ENCODE measurements around the gene CFB.
"Not testable (repeated sequence)": the region's sequence is repeated elsewhere in the genome, so short reads cannot be mapped to it uniquely, and the experiment has no call there.

Gene CFB

GRCh38 chr6:31977816-31978431, 32.0 kb downstream of the CFB start:
- DNase-seq: no peak
- Mint-ChIP-seq H3K9me3 (peaks cover 32% of the 10 kb centered on the region), H3K4me1 (peaks cover 10% of the 10 kb centered on the region), H3K36me3 (ENCODE audit: low read depth) (peaks cover 49% of the 10 kb centered on the region), H3K27me3 (ENCODE audit: low read depth, poor library complexity) (peaks cover 2% of the 10 kb centered on the region), H3K27ac (no peak overlapping the region), H3K4me3 (no peak overlapping the region)
- TF ChIP-seq, protein P1, sequence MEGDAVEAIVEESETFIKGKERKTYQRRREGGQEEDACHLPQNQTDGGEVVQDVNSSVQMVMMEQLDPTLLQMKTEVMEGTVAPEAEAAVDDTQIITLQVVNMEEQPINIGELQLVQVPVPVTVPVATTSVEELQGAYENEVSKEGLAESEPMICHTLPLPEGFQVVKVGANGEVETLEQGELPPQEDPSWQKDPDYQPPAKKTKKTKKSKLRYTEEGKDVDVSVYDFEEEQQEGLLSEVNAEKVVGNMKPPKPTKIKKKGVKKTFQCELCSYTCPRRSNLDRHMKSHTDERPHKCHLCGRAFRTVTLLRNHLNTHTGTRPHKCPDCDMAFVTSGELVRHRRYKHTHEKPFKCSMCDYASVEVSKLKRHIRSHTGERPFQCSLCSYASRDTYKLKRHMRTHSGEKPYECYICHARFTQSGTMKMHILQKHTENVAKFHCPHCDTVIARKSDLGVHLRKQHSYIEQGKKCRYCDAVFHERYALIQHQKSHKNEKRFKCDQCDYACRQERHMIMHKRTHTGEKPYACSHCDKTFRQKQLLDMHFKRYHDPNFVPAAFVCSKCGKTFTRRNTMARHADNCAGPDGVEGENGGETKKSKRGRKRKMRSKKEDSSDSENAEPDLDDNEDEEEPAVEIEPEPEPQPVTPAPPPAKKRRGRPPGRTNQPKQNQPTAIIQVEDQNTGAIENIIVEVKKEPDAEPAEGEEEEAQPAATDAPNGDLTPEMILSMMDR (IDR thresholded peaks at IDR 0.05): no peak

DNA sequence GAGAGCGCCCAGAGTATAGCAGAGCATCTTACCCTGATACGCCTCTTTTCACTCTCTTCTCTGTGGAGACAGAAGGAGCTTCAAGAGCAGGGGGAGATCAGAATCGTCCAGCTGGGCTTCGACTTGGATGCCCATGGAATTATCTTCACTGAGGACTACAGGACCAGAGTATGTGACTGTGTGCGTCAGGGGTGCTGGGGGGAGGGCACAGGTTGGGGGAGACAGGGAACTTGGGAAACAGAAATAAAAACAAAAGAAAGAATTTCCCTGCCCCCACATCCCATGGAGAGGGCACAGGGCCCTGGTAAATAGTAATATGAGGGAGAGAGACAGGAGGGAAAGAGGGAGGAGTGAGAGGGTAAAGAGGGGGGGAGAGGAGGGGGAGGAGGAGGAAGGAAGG, 32.9 kb downstream of the CFB start:
- peaks cover 32% of the 10 kb centered on the region for H3K9me3 Mint-ChIP-seq
- TF ChIP-seq, protein P1 (IDR thresholded peaks at IDR 0.05): no peak
- peaks cover 2% of the 10 kb centered on the region for H3K27me3 Mint-ChIP-seq (ENCODE audit: low read depth, poor library complexity)
- peaks cover 39% of the 10 kb centered on the region for H3K36me3 Mint-ChIP-seq (ENCODE audit: low read depth)
- H3K27ac Mint-ChIP-seq: no peak overlapping the region
- peaks cover under 1% of the 10 kb centered on the region for H3K4me1 Mint-ChIP-seq
- H3K4me3 Mint-ChIP-seq: no peak overlapping the region
- no peak for DNase-seq

GRCh38 chr6:31979238-31979898, 33.5 kb downstream of the CFB start:
- H3K9me3 Mint-ChIP-seq: peaks cover 27% of the 10 kb centered on the region
- DNase-seq: no peak
- TF ChIP-seq, protein P1 (IDR thresholded peaks at IDR 0.05): no peak
- no peak overlapping the region for H3K27ac Mint-ChIP-seq
- no peak overlapping the region for H3K4me3 Mint-ChIP-seq
- H3K27me3 Mint-ChIP-seq (ENCODE audit: low read depth, poor library complexity): peaks cover 2% of the 10 kb centered on the region
- peaks cover 34% of the 10 kb centered on the region for H3K36me3 Mint-ChIP-seq (ENCODE audit: low read depth)
- H3K4me1 Mint-ChIP-seq: no peaks in the 10 kb centered on the region

DNA sequence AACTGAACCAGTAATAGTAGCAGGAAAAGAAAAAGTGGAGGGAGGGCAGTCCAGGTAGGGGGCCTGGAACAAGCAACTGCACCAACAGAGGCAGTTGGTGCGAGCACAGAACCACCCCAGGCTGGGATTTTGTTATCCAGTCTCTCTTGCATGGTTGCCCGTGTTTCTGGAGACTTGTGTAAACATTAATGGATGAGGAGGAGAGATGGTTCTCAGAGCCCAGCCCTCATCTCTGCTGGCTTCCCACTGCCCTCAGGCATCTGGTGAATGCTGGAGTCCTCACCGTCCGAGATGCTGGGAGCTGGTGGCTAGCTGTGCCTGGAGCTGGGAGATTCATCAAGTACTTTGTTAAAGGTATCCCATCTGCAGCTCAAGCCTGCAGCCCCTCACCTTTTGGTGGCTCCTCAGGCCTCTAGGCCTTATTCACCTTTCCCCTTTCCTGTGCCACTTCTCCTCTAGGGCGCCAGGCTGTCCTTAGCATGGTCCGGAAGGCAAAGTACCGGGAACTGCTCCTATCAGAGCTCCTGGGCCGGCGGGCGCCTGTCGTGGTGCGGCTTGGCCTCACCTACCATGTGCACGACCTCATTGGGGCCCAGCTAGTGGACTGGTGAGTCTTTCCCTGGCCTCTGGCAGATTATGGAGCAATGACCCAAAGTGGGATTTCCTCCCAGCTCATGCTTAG, 34.4 kb downstream of the CFB start:
- Mint-ChIP-seq H3K9me3 (peaks cover 17% of the 10 kb centered on the region), H3K36me3 (ENCODE audit: low read depth) (peaks cover 24% of the 10 kb centered on the region)
- not testable (repeated sequence) for DNase-seq; H3K4me3 Mint-ChIP-seq; H3K4me1 Mint-ChIP-seq; H3K27me3 Mint-ChIP-seq (ENCODE audit: low read depth, poor library complexity); H3K27ac Mint-ChIP-seq

GRCh38 chr6:31980998-31981397, 35.1 kb downstream of the CFB start:
- DNase-seq; H3K4me3 Mint-ChIP-seq; H3K4me1 Mint-ChIP-seq; H3K27me3 Mint-ChIP-seq (ENCODE audit: low read depth, poor library complexity); H3K27ac Mint-ChIP-seq: not testable (repeated sequence)
- H3K36me3 Mint-ChIP-seq (ENCODE audit: low read depth): peaks cover 20% of the 10 kb centered on the region
- H3K9me3 Mint-ChIP-seq: peaks cover 14% of the 10 kb centered on the region

DNA sequence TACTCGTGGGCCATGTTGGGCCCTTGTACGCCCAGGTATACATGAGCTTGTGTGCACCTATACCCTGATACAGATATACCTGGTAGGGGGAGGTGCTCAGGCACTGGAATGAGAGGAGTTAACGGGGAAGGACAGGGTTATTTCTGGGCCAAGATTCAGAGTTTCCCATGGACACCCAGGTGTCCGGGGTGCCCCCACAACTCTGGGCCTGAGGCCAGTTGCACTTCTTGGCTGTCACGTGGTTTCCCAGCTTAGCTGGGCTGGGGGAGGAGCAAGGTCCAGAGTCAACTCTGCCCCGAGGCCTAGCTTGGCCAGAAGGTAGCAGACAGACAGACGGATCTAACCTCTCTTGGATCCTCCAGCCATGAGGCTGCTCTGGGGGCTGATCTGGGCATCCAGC, 35.8 kb downstream of the CFB start, which contains the start of gene C4A:
TSS of gene C4A (plus strand) at position 314 of the 400 bp plus-strand sequence. CDS start at position 365, 51 bp downstream.
- H3K9me3 Mint-ChIP-seq: peaks cover 12% of the 10 kb centered on the region

DNA sequence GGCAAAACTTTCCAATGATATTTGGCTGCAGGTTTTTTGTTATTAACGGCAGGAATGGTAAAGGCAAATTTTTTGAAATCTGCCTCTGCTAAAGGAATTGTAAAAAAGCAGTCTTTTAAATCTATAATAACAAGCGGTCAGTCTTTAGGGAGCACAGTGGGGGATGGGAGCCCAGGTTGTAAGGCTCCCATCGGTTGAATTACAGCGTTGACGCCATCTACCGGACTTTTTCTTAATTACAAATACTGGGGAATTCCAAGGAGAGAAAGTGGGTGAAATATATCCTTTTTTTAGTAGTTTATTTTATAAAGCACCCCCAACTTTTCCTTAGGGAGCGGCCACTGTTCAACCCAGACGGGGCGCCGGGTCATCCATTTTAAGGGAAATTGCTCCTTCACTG, 43.5 kb downstream of the CFB start:
- H3K27ac Mint-ChIP-seq; DNase-seq; H3K9me3 Mint-ChIP-seq; H3K4me1 Mint-ChIP-seq; H3K4me3 Mint-ChIP-seq; H3K36me3 Mint-ChIP-seq (ENCODE audit: low read depth); H3K27me3 Mint-ChIP-seq (ENCODE audit: low read depth, poor library complexity): not testable (repeated sequence)

More for the DNA sequence above, 35.8 kb downstream of the CFB start, which contains the start of gene C4A:
- not testable (repeated sequence) for DNase-seq; H3K27me3 Mint-ChIP-seq (ENCODE audit: low read depth, poor library complexity); H3K4me1 Mint-ChIP-seq; H3K27ac Mint-ChIP-seq; H3K4me3 Mint-ChIP-seq
- H3K36me3 Mint-ChIP-seq (ENCODE audit: low read depth): peaks cover 18% of the 10 kb centered on the region

GRCh38 chr6:31994421-31994820, 48.5 kb downstream of the CFB start:
- H3K9me3 Mint-ChIP-seq, H3K4me3 Mint-ChIP-seq: not testable (repeated sequence)

GRCh38 chr6:31996385-31996784, 50.5 kb downstream of the CFB start:
- H3K9me3 Mint-ChIP-seq; H3K4me3 Mint-ChIP-seq; H3K27me3 Mint-ChIP-seq (ENCODE audit: low read depth, poor library complexity); H3K4me1 Mint-ChIP-seq; H3K36me3 Mint-ChIP-seq (ENCODE audit: low read depth); H3K27ac Mint-ChIP-seq; DNase-seq: not testable (repeated sequence)

More at GRCh38 chr6:31994421-31994820, 48.5 kb downstream of the CFB start:
- H3K36me3 Mint-ChIP-seq (ENCODE audit: low read depth); DNase-seq; H3K27ac Mint-ChIP-seq; H3K27me3 Mint-ChIP-seq (ENCODE audit: low read depth, poor library complexity); H3K4me1 Mint-ChIP-seq: not testable (repeated sequence)

Data from nephron progenitor cell (in vitro differentiated cells).